Hindlimb muscle (tissue), 1 donor: ENCODE results near the gene MAP3K20. TPM values are rescaled to one million over a fixed set of nuclear protein-coding genes. Genes with fewer than 3 reads are reported as not detected.

ENCODE experiments used
- DNase-seq: peaks from one replicate; pipeline ENCODE4 v3.0.0-alpha.2; 2013
- polyA plus RNA-seq: library from polyadenylated mRNA; unstranded; fragments of 120-200 nt; gene quantifications from one replicate; pipeline ENCODE4 v1.2.1, GENCODE V29; 2013; ENCODE audit not compliant: insufficient read length

The MAP3K20 gene
- polyA plus RNA-seq, 1 donor, result 79.1 TPM

DNA sequence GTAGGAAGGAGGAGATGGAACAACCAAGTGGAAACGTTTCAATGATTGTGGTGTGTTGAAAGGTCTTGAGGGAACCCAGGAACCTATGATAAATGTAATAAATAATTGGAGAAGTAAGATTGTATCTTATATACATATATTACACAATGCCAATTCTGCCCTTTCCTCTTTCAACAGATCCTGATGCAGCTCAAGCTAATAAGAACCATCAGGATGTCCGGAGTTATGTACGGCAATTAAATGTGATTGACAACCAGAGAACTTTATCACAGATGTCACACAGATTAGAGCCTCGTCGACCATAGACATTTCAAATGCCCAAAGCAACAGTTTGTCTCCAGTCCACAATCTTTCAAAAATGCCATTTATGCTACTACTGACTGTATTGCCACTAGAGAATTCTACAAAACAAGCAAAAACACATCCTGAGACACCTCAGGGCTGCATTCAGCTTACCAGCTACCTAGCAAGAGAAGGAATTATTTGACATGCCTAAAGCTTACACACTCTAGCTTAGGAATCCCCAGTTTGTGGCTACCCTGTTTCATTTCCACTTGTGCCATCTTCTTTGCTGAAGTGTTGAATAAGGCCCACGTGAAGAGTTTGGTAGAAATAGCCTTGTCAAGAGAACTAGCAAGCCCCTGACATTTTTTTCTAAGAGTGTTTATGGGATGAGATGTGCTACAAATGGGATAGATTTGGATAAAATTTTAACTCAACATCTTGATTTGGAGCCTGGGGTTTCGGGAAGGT lies 24.0 kb upstream of the MAP3K20 start:
- no peak for DNase-seq

DNA sequence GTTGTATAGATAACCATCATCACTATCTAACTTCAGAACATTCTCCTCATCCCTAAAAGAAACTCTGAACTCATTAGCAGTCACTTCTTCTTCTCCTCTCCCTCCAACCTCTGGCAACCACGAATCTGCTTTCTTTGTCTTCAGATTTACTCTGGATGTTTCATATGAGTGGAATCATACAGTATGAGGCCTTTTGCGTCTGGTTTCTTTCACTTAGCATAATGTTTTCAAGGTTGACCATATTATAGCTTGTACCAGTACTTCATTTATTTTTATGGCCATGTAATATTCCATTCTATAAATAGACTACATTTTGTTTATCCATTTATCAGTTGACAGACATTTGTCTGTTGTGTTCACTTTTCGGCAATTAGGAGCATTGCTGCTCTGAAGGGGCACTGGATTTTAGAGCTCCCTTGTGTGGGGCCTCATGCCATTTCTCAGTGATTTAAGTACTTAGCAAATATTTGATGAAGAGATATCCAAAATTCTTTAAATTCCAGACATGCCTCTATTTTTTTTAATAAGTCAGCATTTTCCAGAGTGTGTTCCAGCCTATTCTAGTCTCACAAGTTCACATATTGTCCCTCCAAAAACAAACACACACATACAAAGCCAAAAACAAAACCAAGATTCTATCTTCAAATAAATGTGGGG lies 22.5 kb upstream of the MAP3K20 start:
- no peak for DNase-seq

DNA sequence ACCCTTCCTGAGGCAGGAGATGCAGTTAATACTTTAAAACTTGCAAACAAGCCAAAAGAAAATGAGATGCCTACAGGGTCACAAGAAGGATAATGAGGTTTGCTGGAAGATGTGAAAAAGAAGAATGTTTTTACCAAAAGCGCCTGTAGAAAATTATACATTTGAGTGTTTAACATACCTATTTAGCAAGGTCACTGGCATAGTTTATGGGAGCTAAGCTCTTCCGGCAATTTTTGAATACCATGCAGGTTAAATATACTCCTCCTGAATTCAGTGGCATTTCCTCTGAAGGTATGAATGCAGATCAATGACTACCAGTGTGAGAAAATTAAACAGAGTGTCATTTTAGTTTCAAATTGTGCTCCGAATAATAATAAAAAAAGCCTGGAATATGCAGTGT lies 21.2 kb upstream of the MAP3K20 start:
- DNase-seq, result no peak

DNA sequence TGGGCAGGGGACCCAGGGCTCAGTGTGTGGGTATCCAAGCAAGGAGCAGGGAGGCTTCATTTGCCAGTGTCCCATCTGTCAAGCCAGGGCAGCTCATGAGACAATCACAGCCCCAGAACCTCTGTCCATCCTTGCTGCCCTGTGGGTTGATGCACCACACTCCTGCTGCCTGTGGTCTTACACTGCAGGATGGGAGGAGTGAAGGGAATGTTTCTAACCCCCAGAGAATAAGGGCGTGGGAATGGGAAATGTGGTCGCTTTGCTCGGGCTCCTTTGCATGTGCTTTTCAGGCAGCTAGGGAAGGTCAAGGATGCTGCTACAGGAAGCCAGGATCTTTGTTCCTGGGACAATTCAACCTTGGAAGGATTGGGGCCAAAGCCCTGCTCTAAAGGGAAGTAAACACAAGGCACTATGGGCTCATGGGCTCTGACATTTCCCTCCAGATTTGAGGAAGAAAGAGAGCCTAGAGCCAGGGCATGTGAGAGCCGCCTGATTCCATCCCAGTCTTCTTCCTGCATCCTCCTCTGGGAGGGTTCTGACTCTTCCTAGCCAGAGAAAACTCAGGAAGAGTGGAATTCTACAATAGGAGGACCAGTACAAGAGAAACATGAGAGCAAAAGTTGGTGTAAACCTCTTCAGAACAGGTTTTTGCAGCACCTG lies 18.8 kb upstream of the MAP3K20 start:
- no peak for DNase-seq

DNA sequence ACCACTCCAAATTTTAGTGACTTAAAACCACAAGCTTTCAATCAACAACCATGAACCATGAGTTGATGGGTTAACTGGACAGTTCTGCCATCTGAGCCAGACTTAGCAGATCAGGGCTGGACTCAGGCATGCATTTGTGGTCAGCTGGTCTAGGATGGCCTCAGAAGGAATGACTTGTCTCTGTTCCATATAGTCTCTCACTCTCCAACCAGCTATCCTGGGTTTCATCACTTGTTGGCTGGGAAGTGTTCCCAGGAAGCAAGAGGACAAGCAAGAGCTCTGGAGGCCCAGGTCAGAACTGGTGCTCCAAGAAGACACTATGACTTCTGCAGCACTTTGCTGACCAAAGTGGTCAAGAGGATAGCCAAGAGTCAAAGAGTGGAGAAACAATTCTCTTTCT lies 17.5 kb upstream of the MAP3K20 start:
- DNase-seq, result no peak

DNA sequence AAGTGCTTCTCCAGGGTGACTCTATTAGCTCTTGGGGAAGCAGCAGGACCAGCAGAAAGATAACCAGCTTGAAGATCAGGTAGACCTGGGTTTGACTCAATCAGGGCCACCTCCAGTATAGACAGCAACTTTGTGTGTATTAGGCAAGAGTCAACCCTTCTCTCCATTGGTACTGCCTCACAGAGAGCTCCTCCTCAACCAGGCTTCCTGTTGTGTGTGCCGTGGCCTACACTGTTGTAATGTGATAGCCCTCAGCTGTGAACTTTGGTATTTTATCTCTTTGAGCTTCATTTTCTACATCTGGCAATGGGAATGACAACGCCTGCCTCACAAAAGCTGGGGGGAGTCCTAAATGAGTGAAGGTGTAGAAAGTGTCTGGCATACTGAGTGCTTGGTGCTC lies 17.0 kb upstream of the MAP3K20 start:
- no peak for DNase-seq

DNA sequence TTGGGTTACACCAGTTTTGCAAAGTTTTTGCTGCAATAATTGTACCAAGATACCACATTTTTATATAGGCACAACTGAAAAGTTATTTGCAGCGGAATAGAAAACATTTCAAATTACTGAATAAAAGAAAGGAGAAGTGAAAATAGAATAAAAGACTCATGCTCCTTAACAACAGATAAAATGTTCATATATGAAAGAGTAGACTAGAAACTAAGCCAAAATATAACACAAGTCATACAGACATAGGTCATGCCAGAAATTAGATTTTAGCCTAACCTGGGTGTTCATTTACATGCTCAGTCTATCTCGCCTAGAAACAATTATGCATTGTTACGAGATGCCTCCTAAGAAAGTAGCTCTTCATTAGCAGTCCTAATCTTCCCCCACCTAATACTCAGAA lies 16.4 kb upstream of the MAP3K20 start:
- DNase-seq, result no peak

DNA sequence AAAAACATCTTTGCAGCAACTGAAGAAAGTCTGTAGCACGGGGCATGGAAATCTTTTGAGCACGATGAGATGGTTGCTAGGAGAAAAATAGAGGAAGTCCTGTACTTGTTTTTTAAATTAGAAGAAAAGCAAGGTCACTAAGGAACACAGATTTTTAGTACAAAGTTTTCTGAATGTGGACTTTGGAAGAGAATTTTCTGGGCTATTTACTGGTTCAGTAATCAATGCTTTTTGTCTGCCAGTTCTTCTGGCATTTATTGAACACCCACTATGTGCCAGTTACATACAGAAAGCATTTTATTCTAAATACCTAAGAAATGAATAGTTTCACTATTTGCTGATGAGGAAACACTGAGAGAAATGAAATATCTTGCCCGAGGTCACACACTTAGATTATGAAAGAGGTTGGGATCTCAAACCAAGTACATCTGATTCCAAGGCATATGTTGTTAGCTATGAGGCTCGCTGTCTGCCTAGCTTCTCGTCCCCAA lies 15.6 kb upstream of the MAP3K20 start:
- DNase-seq, result no peak

DNA sequence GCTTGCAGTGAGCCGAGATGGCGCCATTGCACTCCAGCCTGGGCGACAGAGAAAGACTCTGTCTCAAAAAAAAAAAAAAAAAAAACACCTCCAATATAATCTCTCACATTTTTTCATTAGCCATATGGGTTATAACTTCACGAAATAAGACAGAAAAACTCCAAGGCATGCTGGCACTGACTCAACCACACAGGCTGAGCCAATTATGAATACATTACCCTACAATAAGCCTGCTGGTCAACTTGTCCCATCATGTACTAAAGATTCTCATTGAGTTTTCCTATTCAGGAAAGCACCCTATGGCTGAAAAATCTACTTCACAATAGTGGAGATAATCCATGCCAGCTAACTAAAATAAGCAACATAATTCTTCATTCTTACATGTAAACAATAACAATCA lies 12.8 kb upstream of the MAP3K20 start:
- no peak for DNase-seq

DNA sequence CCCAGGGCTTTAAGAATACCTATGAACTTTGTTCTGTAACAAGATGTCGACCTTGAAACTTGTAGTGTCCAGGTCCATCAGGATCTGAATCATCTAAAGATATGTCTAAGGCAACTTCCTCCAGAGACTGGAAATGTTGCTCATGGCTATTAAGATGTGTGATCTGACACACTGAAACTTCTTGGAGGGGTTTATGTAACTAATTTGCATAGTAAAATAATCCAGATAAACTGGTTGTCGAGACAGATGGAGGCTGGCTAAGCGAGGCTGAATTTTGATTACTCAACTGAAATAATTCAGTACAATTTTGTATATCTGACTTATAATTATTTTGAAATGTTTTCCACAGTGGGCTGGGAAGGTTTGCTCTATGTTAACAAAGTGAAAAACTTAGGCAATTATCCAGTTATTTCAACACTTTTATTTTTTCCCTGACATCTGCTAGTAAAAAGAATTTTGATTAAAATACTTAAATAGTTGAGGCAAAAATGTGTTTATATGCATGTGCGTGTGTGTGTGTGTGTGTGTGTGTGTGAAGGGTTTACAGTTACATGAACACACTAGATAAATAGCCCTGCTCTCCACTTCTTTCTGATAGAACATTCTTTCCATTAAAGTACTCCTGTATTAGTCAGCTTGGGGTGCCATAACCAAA lies 11.4 kb upstream of the MAP3K20 start:
- no peak for DNase-seq

DNA sequence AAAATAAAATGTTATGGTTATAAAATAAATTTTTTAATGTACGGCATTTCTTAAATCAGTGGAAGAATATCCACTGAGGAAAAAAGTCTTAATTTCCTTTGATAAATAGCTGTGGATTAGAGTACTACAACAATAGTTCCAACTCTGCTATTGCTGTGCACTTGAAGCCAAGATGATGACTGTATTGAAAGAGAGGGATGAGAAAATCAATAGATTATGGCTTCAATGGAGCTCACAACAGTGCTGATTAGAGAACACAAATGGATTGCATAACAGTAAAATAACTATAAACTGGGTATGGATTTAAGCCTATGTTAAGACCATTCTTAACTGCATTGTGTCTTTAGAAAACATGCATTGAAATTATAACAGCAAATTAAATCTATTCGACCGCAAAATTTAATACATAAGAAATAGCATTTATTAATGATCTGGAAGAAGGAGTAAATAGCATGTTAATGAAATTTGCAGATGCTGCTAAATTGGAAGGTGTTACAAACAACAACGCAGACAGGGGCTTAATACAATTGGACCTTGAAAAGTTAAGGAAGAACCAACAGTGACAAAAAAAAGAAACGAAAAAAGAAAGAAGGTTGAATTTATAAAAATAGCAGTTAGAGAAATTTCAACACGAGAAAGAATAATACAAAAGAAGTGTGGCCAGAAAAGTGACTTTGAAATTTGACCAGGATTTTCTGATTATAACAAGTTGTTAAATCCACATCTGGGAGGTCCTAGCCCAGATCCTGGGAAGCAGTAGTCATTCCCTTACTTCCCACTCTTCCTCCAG lies 8.6 kb upstream of the MAP3K20 start:
- DNase-seq, result no peak

DNA sequence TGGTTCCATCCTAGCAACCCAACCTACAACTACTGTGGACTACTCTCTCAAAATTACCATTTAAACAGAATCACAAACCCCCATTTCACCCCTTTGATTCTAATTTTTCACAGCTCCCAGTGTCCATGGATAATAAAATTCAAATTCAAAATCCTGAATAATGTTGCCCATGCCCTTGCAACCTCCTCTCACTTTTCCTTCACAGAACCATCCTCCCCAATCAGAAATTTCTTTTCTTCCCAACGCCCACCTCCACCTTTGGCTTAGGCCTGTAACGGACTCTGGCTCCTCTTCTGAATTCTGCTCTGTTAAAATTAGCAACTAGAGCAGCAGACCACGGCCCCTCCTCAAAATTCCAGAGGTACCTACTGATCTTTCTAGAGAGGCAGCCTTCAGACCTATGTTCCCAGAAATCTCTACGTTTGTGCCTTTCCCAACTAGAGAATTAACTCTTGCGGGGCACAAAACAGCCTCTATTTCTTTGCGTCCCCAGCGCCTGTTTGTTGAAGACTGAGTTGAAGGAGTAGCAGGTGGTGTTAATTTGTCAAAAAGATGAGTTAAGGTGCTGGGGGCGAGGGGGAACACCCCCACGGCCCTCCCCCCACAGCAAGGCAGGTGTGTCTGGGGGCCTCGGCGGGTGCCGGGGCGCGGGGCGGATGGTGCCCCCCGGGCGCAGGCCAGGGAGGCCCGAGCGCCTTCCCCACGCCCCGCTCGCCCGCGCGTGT lies 428 bp upstream of the MAP3K20 start:
- DNase-seq, result no peak

DNA sequence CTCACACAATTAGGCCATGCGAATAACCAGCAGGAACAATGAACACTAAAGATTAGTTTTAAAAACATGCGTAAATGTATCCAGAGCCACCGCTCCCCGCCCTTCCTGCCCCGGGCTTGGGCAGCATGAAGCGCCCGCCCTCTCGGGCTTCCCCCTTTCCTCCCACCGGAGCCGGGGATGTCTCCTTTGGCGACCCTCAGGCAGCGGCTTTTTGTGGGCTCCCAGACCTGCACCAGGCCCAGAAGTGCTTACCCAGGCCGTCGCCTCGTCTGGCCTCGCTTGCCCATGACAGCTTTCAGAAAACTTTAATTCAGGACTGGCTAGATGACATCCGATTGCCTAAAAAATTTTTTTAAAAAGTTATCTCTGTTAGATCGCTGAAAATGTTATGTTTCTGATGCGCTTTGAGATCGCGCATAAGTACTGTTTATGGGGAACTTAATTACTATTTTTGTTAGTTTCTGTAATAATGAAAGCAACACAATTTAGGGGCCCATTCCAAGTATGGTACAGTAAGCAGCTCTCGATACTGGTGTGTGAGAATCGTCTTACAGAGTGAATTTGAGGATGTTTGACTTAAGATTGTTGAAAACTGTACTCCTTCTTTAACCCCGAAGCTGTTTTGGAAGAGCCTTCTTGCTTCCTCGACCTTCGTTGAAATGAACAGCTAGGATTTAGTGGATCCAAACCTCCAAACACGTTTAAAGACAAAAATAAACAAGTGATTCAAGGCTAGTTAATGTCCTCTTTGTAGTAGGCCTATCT lies 1.1 kb downstream of the MAP3K20 start:
- DNase-seq, result peak; percentile 75

DNA sequence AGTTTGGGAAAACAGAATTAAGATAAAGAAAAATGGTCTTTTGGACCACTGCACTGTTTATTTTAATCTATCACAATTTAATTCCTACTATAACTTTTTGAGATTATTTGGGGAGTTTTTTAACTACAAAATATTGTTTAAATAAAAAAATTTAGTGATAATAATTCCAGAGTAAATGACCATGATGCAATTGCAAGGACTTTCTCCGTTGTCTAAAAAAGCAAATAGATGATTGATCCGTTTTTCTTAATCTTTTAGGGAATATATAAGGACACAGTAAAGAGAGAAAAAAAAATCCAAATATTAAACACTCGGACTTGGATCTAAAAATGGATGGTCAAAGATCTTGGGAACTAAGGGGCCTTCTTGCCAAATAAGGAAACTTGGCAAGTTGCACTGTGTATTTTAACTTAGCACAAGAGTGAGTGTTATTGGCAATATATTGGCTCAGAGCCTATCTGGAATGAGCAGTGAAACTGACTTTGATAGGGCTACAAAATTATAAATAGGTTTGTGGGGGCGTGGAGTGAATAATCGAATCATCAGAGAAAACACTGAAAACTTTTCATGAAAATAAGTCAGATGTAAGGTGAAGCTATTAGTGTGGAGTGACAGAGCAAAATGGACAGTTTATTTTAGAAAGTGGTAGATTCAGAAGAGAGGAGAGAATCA lies 2.0 kb downstream of the MAP3K20 start:
- DNase-seq, result no peak

DNA sequence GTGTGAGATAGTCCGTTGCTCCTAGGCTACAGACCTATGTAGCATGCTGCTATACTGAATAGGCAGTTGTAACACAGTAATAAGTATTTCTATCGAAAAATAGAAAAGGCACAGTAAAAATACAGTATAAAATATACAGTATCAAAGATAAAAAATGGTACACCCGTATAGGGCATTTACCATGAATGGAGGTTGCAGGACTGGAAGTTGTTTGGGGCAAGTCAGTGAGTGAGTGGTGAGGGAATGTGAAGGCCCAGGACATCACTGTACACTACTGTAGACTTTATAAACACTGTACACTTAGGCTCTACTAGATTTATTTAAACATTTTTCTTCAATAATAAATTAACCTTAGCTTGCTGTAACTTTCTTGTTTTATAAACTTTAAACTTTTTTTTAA lies 3.5 kb downstream of the MAP3K20 start:
- no peak for DNase-seq

DNA sequence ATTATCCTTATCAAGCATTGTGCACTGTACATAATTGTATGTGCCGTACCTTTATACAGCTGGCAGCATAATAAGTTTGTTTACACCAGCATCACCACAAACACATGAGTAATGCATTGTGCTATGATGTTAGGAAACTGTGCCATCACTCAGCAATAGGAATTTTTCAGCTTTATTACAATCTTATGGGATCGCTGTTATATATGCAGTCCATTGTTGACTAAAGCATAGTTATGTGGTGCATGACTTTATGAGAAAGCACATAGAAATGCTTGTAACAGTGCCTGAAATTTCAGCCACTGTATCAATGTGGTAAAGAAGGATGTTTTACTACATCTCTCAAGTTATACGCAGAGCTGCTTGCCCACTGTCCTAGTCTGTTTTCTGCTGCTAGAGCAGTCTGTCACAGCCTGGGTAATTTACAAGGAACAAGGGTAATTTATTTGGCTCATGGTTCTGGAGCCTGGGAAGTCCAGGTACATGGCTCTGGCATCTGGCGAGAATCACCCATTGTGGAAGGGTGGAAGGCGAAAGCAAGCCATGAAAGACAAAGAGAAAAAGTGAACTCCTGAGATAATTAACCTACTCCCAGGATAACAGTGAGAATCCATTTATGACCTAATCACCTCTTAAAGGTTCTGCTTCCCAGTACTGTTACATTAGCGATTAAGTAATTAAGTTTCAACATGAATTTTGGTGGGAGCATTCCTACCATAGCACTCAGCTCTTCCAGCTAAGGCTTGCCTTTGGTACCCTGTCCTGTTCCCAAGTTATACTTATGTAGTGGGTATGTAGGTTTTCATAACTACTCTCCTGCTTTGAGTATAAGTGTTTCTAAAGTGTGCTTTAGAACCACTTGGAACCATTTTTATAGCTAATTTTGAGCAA lies 4.6 kb downstream of the MAP3K20 start:
- DNase-seq, result no peak

DNA sequence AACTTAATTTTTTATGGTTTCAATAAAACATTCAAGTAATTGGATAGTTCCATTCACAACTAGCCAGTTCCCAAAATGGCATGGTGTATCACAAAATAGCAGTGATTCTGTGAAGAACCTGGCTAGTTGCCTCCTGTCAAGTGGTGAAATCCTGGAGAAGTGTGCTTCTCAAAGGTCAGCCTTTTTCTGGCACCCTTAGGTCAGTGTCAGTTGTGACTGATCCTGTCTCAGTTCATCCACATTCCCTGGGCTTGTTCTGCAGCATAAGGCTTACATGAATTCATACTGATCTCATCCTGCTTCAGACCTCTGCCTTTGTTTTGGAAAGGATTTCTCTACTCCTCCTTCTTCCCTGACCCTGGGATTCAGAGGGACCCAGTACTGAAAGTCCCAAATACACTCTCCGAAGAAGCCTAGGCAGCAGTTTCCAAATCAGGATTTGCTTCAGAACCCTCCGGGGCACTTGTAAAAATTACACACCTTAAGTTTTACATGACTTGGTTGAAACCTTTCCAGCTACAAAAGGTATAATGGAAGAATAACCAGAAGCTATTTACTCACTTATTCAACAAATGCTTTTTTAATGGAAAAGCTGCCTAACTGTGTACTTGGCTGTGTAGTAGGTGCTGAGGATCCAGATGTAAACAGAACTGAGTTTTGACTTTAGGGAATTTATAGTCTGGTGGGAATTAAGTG lies 11.0 kb downstream of the MAP3K20 start:
- no peak for DNase-seq

DNA sequence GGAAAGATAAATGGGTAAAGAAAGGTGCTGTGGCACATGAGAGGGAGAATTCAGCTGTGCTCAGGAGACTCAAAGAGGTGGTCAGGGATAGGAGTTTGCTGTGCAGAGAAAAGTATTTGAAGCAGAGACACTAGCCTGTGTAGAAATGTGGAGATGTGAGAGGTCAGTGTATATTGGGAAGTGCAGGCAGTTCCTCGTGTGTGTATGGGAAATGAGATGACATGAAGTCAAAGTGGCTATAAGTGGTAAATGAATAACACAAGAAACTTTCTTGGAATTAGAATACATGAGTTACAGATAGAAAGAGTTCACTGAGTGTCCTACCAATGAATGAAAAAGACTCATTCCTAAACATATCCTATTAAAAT lies 11.6 kb downstream of the MAP3K20 start:
- DNase-seq, result no peak
